ENCODE data around the gene SLC16A5. TPM values are rescaled to one million over a fixed set of nuclear protein-coding genes. Genes with fewer than 3 reads are reported as not detected.

Gene SLC16A5
- total and polyA plus RNA-seq, 12 donors = 3.6 to 17.4 (median 11.9) TPM

DNA sequence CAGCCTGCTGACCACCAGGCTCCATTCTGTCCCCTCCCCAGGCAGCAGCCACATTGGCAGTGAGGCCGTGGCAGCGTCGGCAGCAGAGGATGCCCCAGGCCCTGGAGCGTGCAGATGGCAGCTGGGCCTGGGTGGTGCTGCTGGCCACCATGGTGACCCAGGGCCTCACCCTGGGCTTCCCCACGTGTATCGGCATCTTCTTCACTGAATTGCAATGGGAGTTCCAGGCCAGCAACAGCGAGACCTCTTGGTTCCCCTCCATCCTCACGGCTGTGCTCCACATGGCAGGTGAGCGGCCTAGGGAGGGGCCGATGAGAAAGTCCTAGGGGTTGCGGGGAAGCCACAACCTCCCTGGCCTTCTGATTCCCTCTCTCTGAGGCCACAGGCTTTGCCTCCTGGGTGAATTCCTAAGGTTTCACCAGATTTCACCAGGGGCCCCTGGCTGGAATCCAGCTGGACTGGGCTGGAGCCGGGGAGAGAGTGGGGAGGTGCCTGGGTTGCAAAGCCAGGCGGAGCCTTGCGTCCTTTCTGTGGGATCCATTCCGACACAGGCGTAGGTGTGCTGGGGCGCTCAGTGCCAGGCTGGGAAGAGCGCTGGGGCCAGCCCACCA is 5.9 kb downstream of the SLC16A5 start:
- Histone ChIP-seq H3K4me3 (no peak overlapping the region), H3K36me3 (peaks cover 0 to 22% (median 6%) of the 10 kb centered on the region in 9 donors), H3K27ac (no peak overlapping the region), H3K9me3 (no peaks in the 10 kb centered on the region), H3K27me3 (no peaks in the 10 kb centered on the region), H3K4me1 (peaks cover 8 to 54% (median 29%) of the 10 kb centered on the region in 9 donors)
- intact Hi-C loops (cut with DNase I) = no loop called here
- no peak for DNase-seq
- 93 to 94% methylated on average over 18 of the region's 18 CpGs for WGBS, 2 donors
- no peak for ATAC-seq
- TF ChIP-seq, protein P1, sequence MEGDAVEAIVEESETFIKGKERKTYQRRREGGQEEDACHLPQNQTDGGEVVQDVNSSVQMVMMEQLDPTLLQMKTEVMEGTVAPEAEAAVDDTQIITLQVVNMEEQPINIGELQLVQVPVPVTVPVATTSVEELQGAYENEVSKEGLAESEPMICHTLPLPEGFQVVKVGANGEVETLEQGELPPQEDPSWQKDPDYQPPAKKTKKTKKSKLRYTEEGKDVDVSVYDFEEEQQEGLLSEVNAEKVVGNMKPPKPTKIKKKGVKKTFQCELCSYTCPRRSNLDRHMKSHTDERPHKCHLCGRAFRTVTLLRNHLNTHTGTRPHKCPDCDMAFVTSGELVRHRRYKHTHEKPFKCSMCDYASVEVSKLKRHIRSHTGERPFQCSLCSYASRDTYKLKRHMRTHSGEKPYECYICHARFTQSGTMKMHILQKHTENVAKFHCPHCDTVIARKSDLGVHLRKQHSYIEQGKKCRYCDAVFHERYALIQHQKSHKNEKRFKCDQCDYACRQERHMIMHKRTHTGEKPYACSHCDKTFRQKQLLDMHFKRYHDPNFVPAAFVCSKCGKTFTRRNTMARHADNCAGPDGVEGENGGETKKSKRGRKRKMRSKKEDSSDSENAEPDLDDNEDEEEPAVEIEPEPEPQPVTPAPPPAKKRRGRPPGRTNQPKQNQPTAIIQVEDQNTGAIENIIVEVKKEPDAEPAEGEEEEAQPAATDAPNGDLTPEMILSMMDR (IDR thresholded peaks at IDR 0.05) = no peak

DNA sequence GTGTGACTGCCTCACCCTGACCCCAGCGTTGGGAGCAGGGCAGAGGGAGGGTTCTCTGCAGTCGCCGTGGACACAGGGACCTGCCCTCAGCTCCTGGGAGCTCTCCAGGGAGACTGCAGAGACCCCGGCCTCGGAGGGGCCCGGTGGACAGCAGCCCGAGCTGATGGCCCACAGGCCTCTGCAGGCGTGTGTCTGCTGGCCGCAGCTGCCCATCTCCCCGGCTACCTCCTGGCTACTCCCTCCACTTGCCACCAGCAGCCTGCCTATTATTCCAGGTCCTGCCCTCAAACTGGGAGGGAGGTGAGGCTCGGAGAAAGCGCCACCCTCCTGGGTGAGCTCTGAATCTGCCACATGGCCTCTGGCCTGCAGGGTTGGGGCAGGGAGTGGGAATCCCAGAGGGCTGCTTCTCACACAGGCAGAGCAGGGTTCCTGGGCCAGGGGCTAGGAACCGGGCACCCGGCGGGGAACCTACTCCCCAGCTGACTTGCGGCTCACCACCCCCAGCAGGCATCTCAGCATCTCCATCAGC is 7.2 kb downstream of the SLC16A5 start:
- intact Hi-C loops (cut with DNase I) = no loop called here
- no peak overlapping the region for H3K27ac ChIP-seq
- peaks cover 6 to 42% (median 24%) of the 10 kb centered on the region in 9 donors for H3K4me1 ChIP-seq
- H3K4me3 ChIP-seq = no peak overlapping the region
- H3K27me3 ChIP-seq = no peaks in the 10 kb centered on the region
- 77 to 79% methylated on average over 15 to 16 of the region's 16 CpGs for WGBS, 2 donors
- H3K36me3 ChIP-seq = peaks cover 0 to 34% (median 19%) of the 10 kb centered on the region in 9 donors
- H3K9me3 ChIP-seq = no peaks in the 10 kb centered on the region
- DNase-seq (no peak), ATAC-seq (no peak)
- TF ChIP-seq, protein P1 (IDR thresholded peaks at IDR 0.05) = no peak

DNA sequence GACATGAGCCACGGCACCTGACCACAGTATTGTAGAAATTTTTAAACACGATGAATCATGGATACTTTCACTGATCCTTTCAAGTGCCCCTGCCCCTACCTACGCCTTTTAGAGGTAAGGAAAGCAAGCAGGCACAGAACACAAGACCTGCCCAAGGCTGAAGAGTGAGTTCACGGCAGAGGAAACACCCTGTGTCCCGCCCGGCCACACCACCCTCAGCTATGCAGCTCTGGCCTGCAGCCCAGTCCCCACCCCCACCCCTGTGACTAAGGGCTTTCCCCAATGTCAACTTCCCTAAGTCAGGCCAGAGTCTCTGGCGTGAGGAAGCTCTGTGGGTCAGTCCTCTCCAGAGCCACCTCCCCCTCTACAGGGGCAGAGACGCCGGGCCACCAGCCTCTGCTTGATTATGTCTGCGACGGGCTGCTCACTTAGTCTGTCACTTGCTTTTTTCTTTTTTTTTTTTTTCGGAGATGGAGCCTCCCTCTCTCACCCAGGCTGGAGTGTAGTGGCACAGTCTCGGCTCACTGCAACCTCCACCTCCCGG is 8.4 kb downstream of the SLC16A5 start:
- no peaks in the 10 kb centered on the region for H3K9me3 ChIP-seq
- TF ChIP-seq, protein P1 (IDR thresholded peaks at IDR 0.05) = no peak
- DNase-seq (peak; percentile 65 to 71), ATAC-seq (peak; percentile 84 to 93 (median 89))
- H3K36me3 ChIP-seq = peaks cover 0 to 46% (median 27%) of the 10 kb centered on the region in 9 donors
- 27 to 29% methylated on average over 14 of the region's 14 CpGs for WGBS, 2 donors
- no peaks in the 10 kb centered on the region for H3K27me3 ChIP-seq
- peaks cover 5 to 30% (median 14%) of the 10 kb centered on the region in 9 donors for H3K4me1 ChIP-seq
- no peak overlapping the region for H3K4me3 ChIP-seq
- H3K27ac ChIP-seq = peak overlapping the region in 8 of 10 donors; percentile 34 to 80 (median 62)
- intact Hi-C loops (cut with DNase I) = no loop called here

GRCh38 chr17:75097865-75098264 is 10.1 kb downstream of the SLC16A5 start:
- intact Hi-C loops (cut with DNase I) = no loop called here

More at GRCh38 chr17:75097865-75098264, 10.1 kb downstream of the SLC16A5 start:
- TF ChIP-seq, protein P1 (IDR thresholded peaks at IDR 0.05) = no peak
- H3K27me3 ChIP-seq = no peaks in the 10 kb centered on the region
- H3K9me3 ChIP-seq = no peaks in the 10 kb centered on the region
- H3K4me3 ChIP-seq = no peak overlapping the region
- H3K4me1 ChIP-seq = peaks cover 0 to 30% (median 8%) of the 10 kb centered on the region in 9 donors
- no peak for DNase-seq
- WGBS, 2 donors = 94 to 96% methylated on average over 7 of the region's 7 CpGs
- peaks cover 0 to 54% (median 27%) of the 10 kb centered on the region in 9 donors for H3K36me3 ChIP-seq
- no peak overlapping the region for H3K27ac ChIP-seq
- ATAC-seq = no peak
